Measurements from ENCODE around the gene MBD3L1. TPM values are rescaled to one million over a fixed set of nuclear protein-coding genes. Genes with fewer than 3 reads are reported as not detected.

MBD3L1 gene
- total RNA-seq, 2 experiments from 2014 or later: not detected

GRCh38 chr19:8814176-8814575, 18.0 kb upstream of the MBD3L1 start:
- intact Hi-C loops (cut with micrococcal nuclease): no loop called here
- Mint-ChIP-seq H3K4me3 (no peak overlapping the region), H3K36me3 (ENCODE audit: low read depth) (peaks cover 96% of the 10 kb centered on the region), H3K27me3 (no peaks in the 10 kb centered on the region), H3K4me1 (ENCODE audit: low read depth) (no peaks in the 10 kb centered on the region), H3K9me3 (peaks cover 75% of the 10 kb centered on the region), H3K27ac (no peak overlapping the region)
- ChIA-PET CTCF (no interaction called here), POLR2A (no interaction called here)
- DNase-seq (no peak), ATAC-seq (no peak)
- no peak for TF ChIP-seq CTCF (IDR thresholded peaks at IDR 0.05)

- POLR2A ChIA-PET: no interaction called here
- Mint-ChIP-seq H3K4me1 (ENCODE audit: low read depth) (no peaks in the 10 kb centered on the region), H3K36me3 (ENCODE audit: low read depth) (peaks cover 99% of the 10 kb centered on the region), H3K4me3 (no peak overlapping the region), H3K27ac (no peak overlapping the region), H3K27me3 (no peaks in the 10 kb centered on the region), H3K9me3 (peaks cover 66% of the 10 kb centered on the region)
- intact Hi-C loops (cut with micrococcal nuclease): no loop called here
- DNase-seq (no peak), ATAC-seq (no peak)
- no peak for TF ChIP-seq CTCF (IDR thresholded peaks at IDR 0.05)
- CTCF ChIA-PET: no interaction called here
Observed at GRCh38 chr19:8815780-8816179, 16.4 kb upstream of the MBD3L1 start.

- CTCF ChIA-PET: no interaction called here
- no peaks in the 10 kb centered on the region for H3K4me1 Mint-ChIP-seq (ENCODE audit: low read depth)
- intact Hi-C loops (cut with micrococcal nuclease): no loop called here
- no peak for TF ChIP-seq CTCF (IDR thresholded peaks at IDR 0.05)
- H3K27me3 Mint-ChIP-seq: no peaks in the 10 kb centered on the region
- peaks cover 29% of the 10 kb centered on the region for H3K9me3 Mint-ChIP-seq
- ATAC-seq (no peak), DNase-seq (no peak)
- H3K27ac Mint-ChIP-seq: no peak overlapping the region
- POLR2A ChIA-PET: no interaction called here
- H3K36me3 Mint-ChIP-seq (ENCODE audit: low read depth): peaks cover 97% of the 10 kb centered on the region
- no peak overlapping the region for H3K4me3 Mint-ChIP-seq
Observed at GRCh38 chr19:8820234-8820633, 11.9 kb upstream of the MBD3L1 start.

DNA sequence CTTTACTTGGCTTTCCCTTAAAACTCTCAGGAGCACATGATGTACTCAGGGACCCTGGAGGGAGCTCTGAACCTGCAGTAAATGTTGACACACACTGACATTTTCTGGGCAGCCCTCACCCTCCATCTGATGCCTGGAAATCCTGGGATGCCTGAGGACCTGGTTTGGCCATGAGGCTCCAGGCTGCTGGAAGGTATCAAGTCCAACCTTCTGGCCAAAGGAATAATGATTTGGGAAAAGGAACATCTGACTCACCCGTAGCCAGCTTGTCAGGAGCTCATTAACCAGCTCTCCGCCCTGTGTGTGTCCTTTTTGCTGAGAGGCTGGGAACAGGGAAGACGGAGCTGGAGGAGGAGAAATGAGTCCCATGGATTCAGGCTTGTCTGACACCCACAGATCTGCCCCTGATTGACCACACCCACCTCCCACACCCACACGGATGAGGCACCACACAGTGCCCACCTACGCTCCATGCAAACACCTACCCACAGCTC, 10.4 kb upstream of the MBD3L1 start:
- Mint-ChIP-seq H3K4me3 (no peak overlapping the region), H3K27ac (no peak overlapping the region), H3K9me3 (peaks cover 17% of the 10 kb centered on the region), H3K4me1 (ENCODE audit: low read depth) (no peaks in the 10 kb centered on the region), H3K36me3 (ENCODE audit: low read depth) (peaks cover 86% of the 10 kb centered on the region), H3K27me3 (no peaks in the 10 kb centered on the region)
- no peak for TF ChIP-seq CTCF (IDR thresholded peaks at IDR 0.05)
- POLR2A ChIA-PET: no interaction called here
- DNase-seq (no peak), ATAC-seq (no peak)
- CTCF ChIA-PET: no interaction called here
- intact Hi-C loops (cut with micrococcal nuclease): no loop called here

GRCh38 chr19:8826371-8826770, 5.8 kb upstream of the MBD3L1 start:
- Mint-ChIP-seq H3K4me1 (ENCODE audit: low read depth) (peaks cover 16% of the 10 kb centered on the region), H3K27ac (no peak overlapping the region), H3K36me3 (ENCODE audit: low read depth) (peaks cover 61% of the 10 kb centered on the region), H3K9me3 (no peaks in the 10 kb centered on the region), H3K27me3 (no peaks in the 10 kb centered on the region), H3K4me3 (no peak overlapping the region)
- ChIA-PET CTCF (no interaction called here), POLR2A (no interaction called here)
- intact Hi-C loops (cut with micrococcal nuclease): no loop called here
- ATAC-seq (no peak), DNase-seq (no peak)
- no peak for TF ChIP-seq CTCF (IDR thresholded peaks at IDR 0.05)

Data from activated CD8-positive, alpha-beta T cell treated with anti-CD3 and anti-CD28 coated beads for 36 hours (primary cell).